ENCODE measurements around the gene SRI.
A peak's percentile ranks its signal among the peaks of the same experiment; 100 is the strongest.

Gene SRI

GRCh38 chr7:88224601-88225275 is 4.9 kb upstream of the SRI start:
- no peak for DNase-seq

GRCh38 chr7:88223265-88223664 is 3.4 kb upstream of the SRI start:
- DNase-seq, result no peak

GRCh38 chr7:88218836-88219605 is 817 bp downstream of the SRI start:
- DNase-seq, result peak; percentile 33

GRCh38 chr7:88218429-88218745 is 1.5 kb downstream of the SRI start:
- no peak for DNase-seq

GRCh38 chr7:88217675-88218428 is 2.0 kb downstream of the SRI start:
- peak; percentile 8 for DNase-seq

GRCh38 chr7:88216276-88216675 is 3.6 kb downstream of the SRI start:
- DNase-seq, result no peak

- DNase-seq, result no peak
These were observed 4.5 kb downstream of the SRI start for GRCh38 chr7:88215295-88215694.

- DNase-seq, result no peak
These were observed 5.4 kb downstream of the SRI start for GRCh38 chr7:88214456-88214855.

- no peak for DNase-seq
These were observed 6.9 kb downstream of the SRI start for GRCh38 chr7:88212918-88213317.

- DNase-seq, result no peak
These were observed 11.3 kb downstream of the SRI start for GRCh38 chr7:88208521-88208920.

GRCh38 chr7:88206254-88206653 is 13.6 kb downstream of the SRI start:
- DNase-seq, result no peak

GRCh38 chr7:88205179-88205578 is 14.7 kb downstream of the SRI start:
- no peak for DNase-seq

GRCh38 chr7:88204525-88205110 is 15.2 kb downstream of the SRI start:
- DNase-seq, result no peak

GRCh38 chr7:88203401-88203800 is 16.4 kb downstream of the SRI start:
- no peak for DNase-seq

GRCh38 chr7:88202799-88203198 is 17.0 kb downstream of the SRI start:
- no peak for DNase-seq

- DNase-seq, result no peak
These were observed 17.6 kb downstream of the SRI start for GRCh38 chr7:88202278-88202677.

GRCh38 chr7:88201305-88201704 is 18.5 kb downstream of the SRI start:
- no peak for DNase-seq

GRCh38 chr7:88200789-88201188 is 19.0 kb downstream of the SRI start:
- no peak for DNase-seq

GRCh38 chr7:88200261-88200660 is 19.6 kb downstream of the SRI start:
- DNase-seq, result no peak

GRCh38 chr7:88191911-88192310 is 27.9 kb downstream of the SRI start:
- no peak for DNase-seq

- DNase-seq, result no peak
These were observed 34.2 kb downstream of the SRI start for GRCh38 chr7:88185650-88186049.

GRCh38 chr7:88184848-88185304 is 35.0 kb downstream of the SRI start:
- DNase-seq, result peak; percentile 8

GRCh38 chr7:88183051-88183450 is 36.8 kb downstream of the SRI start:
- DNase-seq, result no peak

GRCh38 chr7:88176190-88176589 is 43.6 kb downstream of the SRI start:
- no peak for DNase-seq

Data from CD4-positive, alpha-beta T cell treated with Interleukin-17A for 4 hours (primary cell).